Ovary (tissue), 9 donors: ENCODE measurements around the gene GRK2. TPM values are rescaled to one million over a fixed set of nuclear protein-coding genes. Genes with fewer than 3 reads are reported as not detected.

ENCODE experiments used
- DNase-seq, 5 donors: peaks; one replicate each; pipeline ENCODE4 v3.0.0-alpha.2; 2019 to 2020
- H3K27ac ChIP-seq, 2 donors: fragments of 200-600 bp; one replicate each; pipeline versions ENCODE4 v1.5.1 to v1.8.0; 2019 to 2022
- H3K27me3 ChIP-seq: fragments of 200-600 bp; one replicate; pipeline ENCODE4 v1.8.0; 2022
- H3K36me3 ChIP-seq: fragments of 200-600 bp; sonication (generic); one replicate; pipeline ENCODE4 v1.5.1; 2019
- H3K4me1 ChIP-seq: one replicate; pipeline ENCODE4 v1.8.1; 2013; ENCODE audit warnings: mild to moderate bottlenecking, moderate library complexity; ENCODE audit not compliant: insufficient read depth
- H3K4me3 ChIP-seq: fragments of 200-600 bp; sonication (generic); one replicate; pipeline ENCODE4 v1.5.1; 2017
- H3K9me3 ChIP-seq, 2 donors: fragments of 200-600 bp in 1 of 2; sonication (generic) in 1 of 2; one replicate each; pipeline versions ENCODE4 v1.5.1 to v1.8.1; 2013 to 2019; ENCODE audit warnings: mild to moderate bottlenecking in 1 of 2, moderate library complexity in 1 of 2
- EP300 ChIP-seq: sonication (generic); formaldehyde crosslinking; IDR thresholded peaks from one replicate; pipeline ENCODE4 v1.6.1; 2017; ENCODE audit warnings: antibody characterized with exemption
- POLR2A ChIP-seq: fragments of 450-650 bp; IDR thresholded peaks from one replicate; pipeline ENCODE4 v1.6.1; 2017; ENCODE audit warnings: antibody characterized with exemption, mild to moderate bottlenecking, moderate library complexity
- WGBS, 3 donors: extraction: QIAGEN DNeasy Blood & Tissue Kit in 1 of 3; methylation state at CpG; one replicate each; pipeline versions ENCODE4 v1.1.5 to v1.1.7; 2013 to 2017; 5-methylcytosine and 5-hydroxymethylcytosine counted together
- intact Hi-C, 4 donors: fragments of 100-400 bp; cut with DNase I; formaldehyde crosslinking; loops; one replicate each; pipeline versions ENCODE4 v1.11.0 to v1.15.1; 2022 to 2023
- polyA plus RNA-seq, 2 donors: library from polyadenylated mRNA; stranded (reverse); fragments of 200-250 nt in 1 of 2; fragments of 350-450 nt in 1 of 2; fragmentation: Illumina TruSeq in 1 of 2; extraction: RNeasy Lipid Tissue Mini Kit (QIAGEN cat#74804) in 1 of 2; gene quantifications; one replicate each; pipeline ENCODE4 v1.2.3, GENCODE V29; 2013 to 2014
- total RNA-seq, 7 donors: library from RNA; depleted of rRNA in 2 of 7; stranded (reverse); fragments of >200 nt in 2 of 7; fragmentation: NEBNext Ultra II Directional in 3 of 7; extraction: Animal tissue kit (Norgen Biotek cat#: 25700) in 3 of 7; gene quantifications; one replicate each; pipeline versions ENCODE4 v1.1.0 to v1.2.4, GENCODE V29; 2016 to 2023
- TF ChIP-seq, protein P1 (sequence below), 3 donors: fragments of 450-650 bp in 2 of 3; fragments of 200-600 bp in 1 of 3; IDR thresholded peaks; one replicate each; pipeline versions ENCODE4 v1.5.1 to v1.8.0; 2016 to 2022; ENCODE audit warnings: antibody characterized with exemption in 3 of 3, mild to moderate bottlenecking in 1 of 3
- donor health status: DM: no; HTN: no; CAD: no; lungs with moderate emphysema.
- donor health status: DM: no; HTN: no; CAD: no.
- donor health status: Bipolar disorder and iron deficiency.
- donor health status: DM: yes; HTN: yes; CAD: no.
- donor health status: DM: no; HTN: no; CAD: no.
- donor health status: DM: yes; HTN: yes; CAD: no.

The GRK2 gene
- total and polyA plus RNA-seq, 9 donors: 21.5 to 58.1 (median 40.5) TPM

DNA sequence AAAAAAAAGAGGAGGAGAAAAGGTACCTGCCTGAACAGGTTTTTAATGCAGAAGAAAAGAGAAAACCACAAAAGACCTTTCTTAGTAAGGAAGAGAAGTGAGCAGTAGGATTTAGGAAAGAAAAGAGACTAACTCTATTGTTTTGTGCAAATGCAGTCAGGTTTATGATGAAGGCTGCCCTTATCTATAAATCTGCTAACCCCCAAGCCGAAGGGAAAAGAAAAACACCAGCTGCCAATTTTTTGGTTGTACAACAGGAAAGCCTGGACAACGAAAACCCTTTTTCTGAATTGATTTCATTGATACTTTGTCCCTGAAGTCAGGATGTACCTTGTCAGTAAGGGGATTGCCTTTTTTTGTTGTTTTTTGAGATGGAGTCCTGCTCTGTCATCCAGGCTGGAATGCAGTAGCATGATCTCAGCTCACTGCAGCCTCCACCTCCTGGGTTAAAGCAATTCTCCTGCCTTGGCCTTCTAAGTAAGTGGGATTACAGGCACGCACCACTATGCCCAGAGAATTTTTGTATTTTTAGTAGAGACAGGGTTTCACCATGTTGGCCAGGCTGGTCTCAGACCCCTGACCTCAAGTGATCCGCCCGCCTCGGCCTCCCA is 65.9 kb downstream of the GRK2 start:
- H3K27ac ChIP-seq: no peak overlapping the region
- DNase-seq: no peak
- no peaks in the 10 kb centered on the region for H3K4me1 ChIP-seq
- no peak for TF ChIP-seq POLR2A
- TF ChIP-seq, protein P1, sequence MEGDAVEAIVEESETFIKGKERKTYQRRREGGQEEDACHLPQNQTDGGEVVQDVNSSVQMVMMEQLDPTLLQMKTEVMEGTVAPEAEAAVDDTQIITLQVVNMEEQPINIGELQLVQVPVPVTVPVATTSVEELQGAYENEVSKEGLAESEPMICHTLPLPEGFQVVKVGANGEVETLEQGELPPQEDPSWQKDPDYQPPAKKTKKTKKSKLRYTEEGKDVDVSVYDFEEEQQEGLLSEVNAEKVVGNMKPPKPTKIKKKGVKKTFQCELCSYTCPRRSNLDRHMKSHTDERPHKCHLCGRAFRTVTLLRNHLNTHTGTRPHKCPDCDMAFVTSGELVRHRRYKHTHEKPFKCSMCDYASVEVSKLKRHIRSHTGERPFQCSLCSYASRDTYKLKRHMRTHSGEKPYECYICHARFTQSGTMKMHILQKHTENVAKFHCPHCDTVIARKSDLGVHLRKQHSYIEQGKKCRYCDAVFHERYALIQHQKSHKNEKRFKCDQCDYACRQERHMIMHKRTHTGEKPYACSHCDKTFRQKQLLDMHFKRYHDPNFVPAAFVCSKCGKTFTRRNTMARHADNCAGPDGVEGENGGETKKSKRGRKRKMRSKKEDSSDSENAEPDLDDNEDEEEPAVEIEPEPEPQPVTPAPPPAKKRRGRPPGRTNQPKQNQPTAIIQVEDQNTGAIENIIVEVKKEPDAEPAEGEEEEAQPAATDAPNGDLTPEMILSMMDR (IDR thresholded peaks at IDR 0.05): no peak
- no peak for TF ChIP-seq EP300
- intact Hi-C loops: no loop called here
- no peaks in the 10 kb centered on the region for H3K9me3 ChIP-seq
- no peak overlapping the region for H3K4me3 ChIP-seq
- WGBS, 3 donors: 84 to 90% (median 87%) methylated on average over 6 of the region's 6 CpGs
- H3K36me3 ChIP-seq: no peaks in the 10 kb centered on the region
- H3K27me3 ChIP-seq: no peaks in the 10 kb centered on the region

Other genes starting within 250 kb of the GRK2 start
- 1 to 10 TPM in 3 of 7 donors, under 1 TPM in 2, not detected in 2; 0.12 to 6.0 (median 1.2) TPM for gene SYT12, start 243.3 kb upstream of the GRK2 start, total RNA-seq
- gene SYT12, start 243.3 kb upstream of the GRK2 start, polyA plus RNA-seq: under 1 TPM; 0.05 to 0.10 TPM
- 10 to 100 TPM in 5 of 7 donors, 1 to 10 TPM in 2; 8.7 to 24.9 (median 12.8) TPM for gene RHOD, start 209.6 kb upstream of the GRK2 start, total RNA-seq
- 10 to 100 TPM in 1 of 2 donors, 1 to 10 TPM in 1; 5.5 to 16.1 TPM for gene RHOD, start 209.6 kb upstream of the GRK2 start, polyA plus RNA-seq
- gene KDM2A, start 147.2 kb upstream of the GRK2 start, total RNA-seq: 10 to 100 TPM; 33.5 to 76.9 (median 59.9) TPM
- 10 to 100 TPM; 34.1 to 53.0 TPM for gene KDM2A, start 147.2 kb upstream of the GRK2 start, polyA plus RNA-seq
- 10 to 100 TPM; 35.6 to 60.9 (median 44.6) TPM for gene ANKRD13D, start 22.8 kb downstream of the GRK2 start, total RNA-seq
- gene ANKRD13D, start 22.8 kb downstream of the GRK2 start, polyA plus RNA-seq: 10 to 100 TPM in 1 of 2 donors, 1 to 10 TPM in 1; 5.6 to 29.3 TPM
- gene SSH3, start 37.1 kb downstream of the GRK2 start, total RNA-seq: 10 to 100 TPM; 37.9 to 69.9 (median 52.1) TPM
- 10 to 100 TPM; 18.1 to 32.1 TPM for gene SSH3, start 37.1 kb downstream of the GRK2 start, polyA plus RNA-seq
- gene POLD4, start 87.1 kb downstream of the GRK2 start, total RNA-seq: 10 to 100 TPM; 22.6 to 57.7 (median 47.2) TPM
- 10 to 100 TPM; 12.5 to 87.8 TPM for gene POLD4, start 87.1 kb downstream of the GRK2 start, polyA plus RNA-seq
- 10 to 100 TPM in 1 of 7 donors, 1 to 10 TPM in 6; 3.4 to 22.9 (median 5.0) TPM for gene CLCF1, start 107.1 kb downstream of the GRK2 start, total RNA-seq
- gene CLCF1, start 107.1 kb downstream of the GRK2 start, polyA plus RNA-seq: 1 to 10 TPM; 2.5 to 9.6 TPM
- gene RAD9A, start 125.5 kb downstream of the GRK2 start, total RNA-seq: 10 to 100 TPM; 13.9 to 51.7 (median 23.5) TPM
- gene RAD9A, start 125.5 kb downstream of the GRK2 start, polyA plus RNA-seq: 10 to 100 TPM in 1 of 2 donors, 1 to 10 TPM in 1; 3.1 to 20.3 TPM
- gene PPP1CA, start 135.4 kb downstream of the GRK2 start, total RNA-seq: 10 to 100 TPM; 32.2 to 86.9 (median 55.5) TPM
- 10 to 100 TPM; 43.7 to 54.9 TPM for gene PPP1CA, start 135.4 kb downstream of the GRK2 start, polyA plus RNA-seq
- 1 to 10 TPM in 3 of 7 donors, under 1 TPM in 4; 0.15 to 2.0 (median 1.00) TPM for gene TBC1D10C, start 137.6 kb downstream of the GRK2 start, total RNA-seq
- gene TBC1D10C, start 137.6 kb downstream of the GRK2 start, polyA plus RNA-seq: 1 to 10 TPM in 1 of 2 donors, under 1 TPM in 1; 0.32 to 1.6 TPM
- gene CARNS1, start 149.2 kb downstream of the GRK2 start, total RNA-seq: 10 to 100 TPM in 1 of 7 donors, 1 to 10 TPM in 1, under 1 TPM in 5; 0.12 to 13.2 (median 0.66) TPM
- under 1 TPM; 0.45 to 0.58 TPM for gene CARNS1, start 149.2 kb downstream of the GRK2 start, polyA plus RNA-seq
- 10 to 100 TPM; 24.8 to 38.6 (median 33.1) TPM for gene RPS6KB2, start 162.0 kb downstream of the GRK2 start, total RNA-seq
- 10 to 100 TPM; 10.4 to 38.2 TPM for gene RPS6KB2, start 162.0 kb downstream of the GRK2 start, polyA plus RNA-seq
- 10 to 100 TPM in 1 of 7 donors, 1 to 10 TPM in 6; 2.4 to 10.7 (median 3.2) TPM for gene PTPRCAP, start 171.2 kb downstream of the GRK2 start, total RNA-seq
- 1 to 10 TPM in 1 of 2 donors, not detected in 1; 7.2 TPM for gene PTPRCAP, start 171.2 kb downstream of the GRK2 start, polyA plus RNA-seq
- 10 to 100 TPM; 31.1 to 80.5 (median 60.8) TPM for gene CORO1B, start 177.0 kb downstream of the GRK2 start, total RNA-seq
- 10 to 100 TPM in 1 of 2 donors, 1 to 10 TPM in 1; 2.8 to 74.3 TPM for gene CORO1B, start 177.0 kb downstream of the GRK2 start, polyA plus RNA-seq
- under 1 TPM in 1 of 7 donors, not detected in 6; 0.15 TPM for gene GPR152, start 186.3 kb downstream of the GRK2 start, total RNA-seq
- not detected for gene GPR152, start 186.3 kb downstream of the GRK2 start, polyA plus RNA-seq
- 1 to 10 TPM in 4 of 7 donors, under 1 TPM in 2, not detected in 1; 0.13 to 2.1 (median 1.2) TPM for gene CABP4, start 188.9 kb downstream of the GRK2 start, total RNA-seq
- under 1 TPM; 0.62 to 0.92 TPM for gene CABP4, start 188.9 kb downstream of the GRK2 start, polyA plus RNA-seq
- 10 to 100 TPM; 37.6 to 69.8 (median 44.8) TPM for gene TMEM134, start 202.8 kb downstream of the GRK2 start, total RNA-seq
- 10 to 100 TPM in 1 of 2 donors, 1 to 10 TPM in 1; 2.7 to 44.3 TPM for gene TMEM134, start 202.8 kb downstream of the GRK2 start, polyA plus RNA-seq
- 100 to 1,000 TPM in 1 of 7 donors, 10 to 100 TPM in 6; 49.1 to 103 (median 65.4) TPM for gene AIP, start 216.6 kb downstream of the GRK2 start, total RNA-seq
- gene AIP, start 216.6 kb downstream of the GRK2 start, polyA plus RNA-seq: 100 to 1,000 TPM in 1 of 2 donors, 10 to 100 TPM in 1; 33.5 to 114 TPM
- gene PITPNM1, start 238.9 kb downstream of the GRK2 start, total RNA-seq: 10 to 100 TPM in 3 of 7 donors, 1 to 10 TPM in 4; 3.1 to 77.2 (median 9.5) TPM
- gene PITPNM1, start 238.9 kb downstream of the GRK2 start, polyA plus RNA-seq: 1 to 10 TPM; 5.3 to 6.1 TPM
- gene CDK2AP2, start 241.7 kb downstream of the GRK2 start, total RNA-seq: 10 to 100 TPM; 15.8 to 66.1 (median 34.6) TPM
- 10 to 100 TPM in 1 of 2 donors, 1 to 10 TPM in 1; 3.8 to 35.9 TPM for gene CDK2AP2, start 241.7 kb downstream of the GRK2 start, polyA plus RNA-seq